GM18519 (cell line): ENCODE data around the gene DEFB114.

ENCODE experiments used
- ATAC-seq: cut with Tn5 transposase; IDR thresholded peaks from one replicate; pipeline ENCODE4 v1.9.1; 2021; ENCODE audit warnings: mild to moderate bottlenecking, moderate library complexity; ENCODE audit not compliant: unreplicated experiment, low FRiP score

Gene DEFB114

DNA sequence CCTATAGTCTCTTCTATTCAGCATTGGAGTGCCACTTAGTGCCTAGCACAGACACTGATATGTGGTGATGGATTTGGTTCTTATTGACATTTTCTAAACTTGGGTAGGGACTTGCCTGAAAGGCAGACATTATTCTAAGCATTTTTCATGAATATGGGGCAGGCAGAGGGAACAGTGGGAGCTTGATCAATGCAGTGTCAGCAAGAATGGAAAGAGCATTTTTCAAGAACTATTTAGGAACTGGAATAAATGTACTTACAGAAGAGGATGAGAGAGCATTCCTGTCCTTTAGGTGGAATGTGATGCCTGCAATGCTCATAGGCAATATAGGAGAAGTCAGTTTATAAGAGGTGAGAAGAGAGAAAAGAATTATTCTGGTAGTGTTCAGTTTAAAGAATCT is 26.2 kb downstream of the DEFB114 start:
- ATAC-seq = no peak

GRCh38 chr6:49937017-49937416 is 26.9 kb downstream of the DEFB114 start:
- no peak for ATAC-seq

DNA sequence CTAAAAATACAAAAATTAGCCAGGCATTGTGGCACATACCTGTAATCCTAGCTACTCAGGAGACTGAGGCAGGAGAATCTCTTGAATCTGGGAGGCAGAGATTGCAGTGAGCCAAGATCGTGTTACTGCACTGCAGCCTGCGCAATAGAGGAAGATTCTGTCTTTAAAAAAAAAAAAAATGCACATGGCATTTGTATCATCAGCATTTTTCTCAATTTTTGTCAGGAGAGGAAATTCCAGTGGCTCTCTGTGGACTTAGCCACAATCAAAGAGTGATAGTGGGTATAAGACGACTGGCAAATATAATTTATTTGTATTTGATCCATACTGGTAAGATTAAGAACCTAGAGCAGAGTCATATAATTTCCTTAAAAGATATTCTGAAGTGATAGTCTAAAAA is 28.6 kb downstream of the DEFB114 start:
- ATAC-seq = no peak

- ATAC-seq = no peak
Measured at GRCh38 chr6:49934770-49935169, 29.2 kb downstream of the DEFB114 start.

DNA sequence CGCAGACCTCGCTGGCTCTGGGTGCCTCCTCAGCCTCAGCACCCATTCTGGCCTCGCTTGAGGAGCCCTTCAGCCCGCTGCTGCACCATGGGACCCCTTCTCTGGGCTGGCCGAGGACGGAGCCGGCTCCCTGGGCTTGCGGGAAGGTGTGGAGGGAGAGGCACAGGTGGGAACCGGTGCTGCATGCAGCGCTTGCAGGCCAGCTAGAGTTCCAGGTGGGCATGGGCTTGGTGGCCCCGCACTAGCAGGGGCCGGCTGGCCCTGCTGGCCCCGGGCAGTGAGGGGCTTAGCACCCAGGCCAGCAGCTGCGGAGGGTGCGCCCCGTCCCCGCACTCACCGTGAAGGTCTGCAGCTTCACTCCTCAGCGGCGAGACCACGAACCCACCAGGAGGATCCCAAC is 30.4 kb downstream of the DEFB114 start:
- no peak for ATAC-seq

GRCh38 chr6:49929340-49929739 is 34.6 kb downstream of the DEFB114 start:
- ATAC-seq = no peak

GRCh38 chr6:49923826-49924225 is 40.1 kb downstream of the DEFB114 start:
- ATAC-seq = no peak

DNA sequence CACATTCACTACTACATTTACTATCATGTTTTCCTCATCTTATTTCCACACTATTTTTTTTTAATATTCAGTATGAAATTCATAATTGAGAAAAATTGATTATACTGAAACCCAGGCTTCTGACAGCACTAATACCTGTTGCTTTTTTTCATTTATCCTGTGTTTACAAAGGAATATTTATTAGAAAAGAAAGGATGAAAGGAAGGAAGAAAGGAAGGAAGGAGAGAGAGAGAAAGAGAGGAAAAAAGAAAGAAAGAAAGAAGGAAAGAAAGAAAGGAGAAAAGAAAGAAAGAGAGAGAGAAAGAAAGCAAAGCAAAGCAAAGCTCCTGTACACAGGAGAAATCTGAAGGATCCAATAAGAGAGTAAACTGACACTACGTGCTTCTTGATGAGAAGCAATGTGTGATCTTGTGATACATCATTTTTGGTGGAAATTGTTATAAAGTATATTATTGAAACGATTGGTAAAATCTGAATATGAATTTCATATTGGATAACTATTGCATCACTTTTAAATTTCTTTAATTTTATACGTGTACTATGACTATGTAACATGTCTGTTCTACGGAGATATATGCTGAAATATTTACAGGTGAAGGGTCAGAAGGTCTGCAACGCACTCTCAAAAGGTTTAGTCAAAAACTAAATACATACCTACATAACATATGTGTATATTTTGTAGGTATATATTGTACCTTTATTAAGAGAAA is 43.9 kb downstream of the DEFB114 start:
- no peak for ATAC-seq

GRCh38 chr6:49919261-49919660 is 44.7 kb downstream of the DEFB114 start:
- ATAC-seq = no peak

DNA sequence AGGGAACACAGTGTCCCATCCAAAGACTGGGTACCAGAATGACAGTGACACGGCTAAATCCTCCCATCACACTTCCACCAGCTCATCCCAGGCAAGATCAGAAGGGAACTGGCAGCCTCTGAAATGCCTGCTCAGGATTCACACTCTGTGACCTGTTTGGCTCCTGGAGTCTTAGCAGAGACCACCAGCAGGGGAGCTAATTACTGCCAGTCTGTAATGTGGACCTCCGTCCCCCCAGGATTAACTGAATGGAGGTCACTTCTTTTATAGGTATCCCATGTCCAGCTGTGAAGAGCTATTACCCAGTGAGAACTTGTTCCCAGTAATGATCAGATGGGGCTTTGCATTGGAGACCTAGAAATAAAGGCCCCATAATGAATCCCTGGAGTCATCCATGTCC is 45.2 kb downstream of the DEFB114 start:
- ATAC-seq = no peak

DNA sequence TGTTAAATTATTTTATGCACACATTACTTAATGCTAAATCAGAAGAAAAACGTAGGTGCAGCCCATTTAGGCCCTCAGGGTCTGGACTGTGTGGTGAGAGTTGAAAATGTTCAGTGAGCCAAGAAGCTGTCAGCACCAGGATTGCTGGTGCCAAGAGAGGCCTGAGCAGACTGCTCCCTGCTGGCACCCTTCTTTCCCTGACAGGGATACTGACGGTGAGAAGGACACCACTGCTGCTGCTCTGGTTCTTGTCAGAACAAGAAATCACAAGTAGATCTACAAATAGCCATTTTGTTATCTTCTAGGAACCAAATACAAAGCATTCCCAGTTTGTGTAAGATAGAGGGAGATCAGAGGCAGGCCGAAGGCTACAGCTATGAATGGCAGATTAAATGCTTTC is 48.9 kb downstream of the DEFB114 start:
- ATAC-seq = no peak

GRCh38 chr6:49913636-49914375 is 50.2 kb downstream of the DEFB114 start:
- ATAC-seq = no peak

DNA sequence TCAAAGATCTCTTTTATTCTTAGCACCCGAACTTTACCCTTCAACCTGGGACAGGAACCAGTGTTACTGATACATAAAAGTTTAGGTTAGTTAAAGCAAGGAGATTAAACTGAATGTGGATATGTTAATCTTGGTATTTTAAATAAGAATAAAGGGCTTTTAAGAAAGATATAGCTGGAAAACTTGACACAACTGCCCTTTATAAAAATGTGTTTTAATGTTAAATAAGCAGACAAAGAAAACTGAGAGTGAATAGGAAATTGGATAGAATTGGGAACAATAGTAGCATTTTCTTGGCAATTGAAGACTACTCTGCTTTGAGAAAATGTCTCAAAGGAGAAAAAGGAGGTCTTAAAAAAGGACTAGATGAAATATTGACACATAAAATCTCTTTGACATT is 51.8 kb downstream of the DEFB114 start:
- ATAC-seq = no peak

GRCh38 chr6:49911252-49911651 is 52.7 kb downstream of the DEFB114 start:
- ATAC-seq = no peak
